HEK293 (cell line): Measurements from ENCODE around the gene TMEFF1.

Source experiments
- CTCF ChIA-PET: fragments of 350-600 bp; formaldehyde crosslinking; extraction: SDS; loops from one replicate; lab custom pipeline; 2021; ENCODE audit warnings: antibody characterized with exemption; lab: Yijun Ruan, JAX
- POLR2A ChIA-PET: fragments of 300-600 bp; formaldehyde crosslinking; extraction: SDS; loops from one replicate; lab custom pipeline; 2020; ENCODE audit warnings: antibody characterized with exemption, inconsistent platforms; lab: Yijun Ruan, JAX
- H3K27ac ChIP-seq: fragments of 200-500 bp; sonication (Bioruptor generic); 2 replicates; pipeline ENCODE4 v1.5.1; 2014; ENCODE audit warnings: low read depth, low read length, control low read depth, inconsistent platforms; ENCODE audit errors: extremely low read depth
- H3K36me3 ChIP-seq, 2 experiments: fragments of 200-500 bp in 1 of 2; sonication (Bioruptor generic) in 1 of 2; 1 replicate in 1 of 2; 2 replicates in 1 of 2; pipeline ENCODE4 v1.5.1; 2014 to 2017; ENCODE audit warnings: inconsistent platforms in 2 of 2, low read length in 2 of 2; ENCODE audit not compliant: control insufficient read depth in 2 of 2, insufficient read depth in 1 of 2
- H3K4me1 ChIP-seq: fragments of 200-500 bp; sonication (Bioruptor generic); 2 replicates; pipeline ENCODE4 v1.5.1; 2014; ENCODE audit warnings: mild to moderate bottlenecking, low read length, inconsistent platforms; ENCODE audit not compliant: control insufficient read depth, insufficient read depth
- H3K4me3 ChIP-seq: 2 replicates; pipeline ENCODE4 v1.5.1; 2011; ENCODE audit warnings: low read depth, mild to moderate bottlenecking, control low read depth, low read length, moderate library complexity
- H3K9me3 ChIP-seq: fragments of 200-500 bp; sonication (Bioruptor generic); 2 replicates; pipeline ENCODE4 v1.5.1; 2014; ENCODE audit warnings: low read depth, low read length, inconsistent platforms; ENCODE audit not compliant: control insufficient read depth, insufficient read depth
- EGR2 ChIP-seq: fragments of 450-650 bp; formaldehyde crosslinking; IDR thresholded peaks from 2 replicates; pipeline ENCODE4 v1.5.1; 2016; ENCODE audit warnings: low read depth, missing biosample characterization, missing genetic modification characterization
- TRIM28 ChIP-seq: IDR thresholded peaks from 2 replicates; pipeline ENCODE4 v1.6.1; 2011; ENCODE audit warnings: low read length, control low read depth, borderline replicate concordance
- ZFHX2 ChIP-seq: fragments of 450-650 bp; formaldehyde crosslinking; conservative IDR thresholded peaks from 2 replicates; pipeline ENCODE4 v1.5.1; 2016; ENCODE audit warnings: missing biosample characterization, missing genetic modification characterization
- ZNF140 ChIP-seq: fragments of 450-650 bp; formaldehyde crosslinking; IDR thresholded peaks from 2 replicates; pipeline ENCODE4 v1.5.1; 2016; ENCODE audit warnings: missing biosample characterization, missing genetic modification characterization
- ZNF175 ChIP-seq: fragments of 450-650 bp; formaldehyde crosslinking; IDR thresholded peaks from 2 replicates; pipeline ENCODE4 v1.5.1; 2016; ENCODE audit warnings: missing biosample characterization, missing genetic modification characterization
- ZNF19 ChIP-seq: fragments of 450-650 bp; formaldehyde crosslinking; IDR thresholded peaks from 2 replicates; pipeline ENCODE4; 2016; ENCODE audit warnings: missing biosample characterization, missing genetic modification characterization, low read depth
- ZNF391 ChIP-seq: fragments of 450-650 bp; formaldehyde crosslinking; IDR thresholded peaks from 2 replicates; pipeline ENCODE4 v1.5.1; 2016; ENCODE audit warnings: low read depth, missing biosample characterization, missing genetic modification characterization, borderline replicate concordance
- ZNF423 ChIP-seq: fragments of 450-650 bp; formaldehyde crosslinking; IDR thresholded peaks from 2 replicates; pipeline ENCODE4 v1.5.1; 2016; ENCODE audit warnings: missing biosample characterization, missing genetic modification characterization
- ZNF510 ChIP-seq: fragments of 450-650 bp; formaldehyde crosslinking; IDR thresholded peaks from 2 replicates; pipeline ENCODE4 v1.5.1; 2018; ENCODE audit warnings: mild to moderate bottlenecking, missing genetic modification characterization, missing biosample characterization; ENCODE audit not compliant: insufficient replicate concordance
- ZNF558 ChIP-seq: fragments of 450-650 bp; formaldehyde crosslinking; IDR thresholded peaks from 2 replicates; pipeline ENCODE4 v1.5.1; 2016; ENCODE audit warnings: missing biosample characterization, missing genetic modification characterization
- ZNF629 ChIP-seq: fragments of 450-650 bp; formaldehyde crosslinking; IDR thresholded peaks from 2 replicates; pipeline ENCODE4 v1.5.1; 2017; ENCODE audit warnings: missing biosample characterization, missing genetic modification characterization
- ZNF654 ChIP-seq: fragments of 450-650 bp; formaldehyde crosslinking; IDR thresholded peaks from 2 replicates; pipeline ENCODE4 v1.5.1; 2016; ENCODE audit warnings: low read depth, missing biosample characterization, missing genetic modification characterization
- ZNF660 ChIP-seq: fragments of 450-650 bp; IDR thresholded peaks from 2 replicates; pipeline ENCODE4 v1.5.1; 2018; ENCODE audit warnings: missing biosample characterization, mild to moderate bottlenecking, missing genetic modification characterization
- ZNF785 ChIP-seq: fragments of 450-650 bp; formaldehyde crosslinking; IDR thresholded peaks from 2 replicates; pipeline ENCODE4 v1.5.1; 2016; ENCODE audit warnings: missing biosample characterization, missing genetic modification characterization
- ZNF792 ChIP-seq: fragments of 450-650 bp; formaldehyde crosslinking; IDR thresholded peaks from 2 replicates; pipeline ENCODE4 v1.5.1; 2016; ENCODE audit warnings: missing biosample characterization, missing genetic modification characterization
- ZSCAN23 ChIP-seq: fragments of 450-650 bp; formaldehyde crosslinking; IDR thresholded peaks from 2 replicates; pipeline ENCODE4 v1.5.1; 2016; ENCODE audit warnings: missing biosample characterization, missing genetic modification characterization
- TF ChIP-seq, protein P1 (sequence below): fragments of 450-650 bp; formaldehyde crosslinking; IDR thresholded peaks from 2 replicates; pipeline ENCODE4 v1.5.1; 2016; ENCODE audit warnings: missing biosample characterization, missing genetic modification characterization
- TF ChIP-seq, protein P2 (sequence below): fragments of 450-650 bp; formaldehyde crosslinking; IDR thresholded peaks from 2 replicates; pipeline ENCODE4 v1.5.1; 2016; ENCODE audit warnings: missing biosample characterization, missing genetic modification characterization
- TF ChIP-seq, protein P3 (sequence below): fragments of 450-650 bp; formaldehyde crosslinking; conservative IDR thresholded peaks from 2 replicates; pipeline ENCODE4 v1.5.1; 2016; ENCODE audit warnings: low read depth, missing biosample characterization, missing genetic modification characterization

The TMEFF1 gene

DNA sequence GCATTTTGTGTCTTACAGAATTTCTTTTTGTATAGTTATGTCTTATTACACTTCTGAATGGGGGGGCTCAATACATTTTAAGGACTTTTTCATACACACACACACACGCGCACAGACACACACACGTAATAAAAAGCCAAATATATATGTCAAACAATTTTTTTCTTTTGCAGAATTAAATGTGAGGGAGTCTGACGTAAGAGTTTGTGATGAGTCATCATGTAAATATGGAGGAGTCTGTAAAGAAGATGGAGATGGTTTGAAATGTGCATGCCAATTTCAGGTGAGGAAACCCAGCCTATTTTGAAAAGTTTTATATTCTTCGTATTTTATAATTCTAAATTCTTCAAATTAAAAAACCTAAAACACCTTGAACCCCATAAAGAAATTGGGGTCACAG is 25.6 kb downstream of the TMEFF1 start:
- Histone ChIP-seq H3K9me3 (no peaks in the 10 kb centered on the region), H3K36me3 (peaks cover 0 to 5% of the 10 kb centered on the region in 2 experiments; a peak in 2 of 3 replicates), H3K27ac (no peak overlapping the region), H3K4me1 (no peaks in the 10 kb centered on the region), H3K4me3 (no peak overlapping the region)
- TF ChIP-seq ZNF629 (tag by site-specific recombination) = peak; percentile 23; the same call in 1 of the 2 replicates
- TF ChIP-seq EGR2 (tag by site-specific recombination) = no peak
- TF ChIP-seq ZNF510 = peak; percentile 32
- TF ChIP-seq ZFHX2 (tag by site-specific recombination) = no peak
- ChIA-PET CTCF (no interaction called here), POLR2A (no interaction called here)

GRCh38 chr9:100499460-100499859 is 26.5 kb downstream of the TMEFF1 start:
- POLR2A ChIA-PET = no interaction called here
- Histone ChIP-seq H3K36me3 (peaks cover 0 to 5% of the 10 kb centered on the region in 2 experiments; a peak in 2 of 3 replicates), H3K4me3 (no peak overlapping the region), H3K4me1 (no peaks in the 10 kb centered on the region)
- no peak for TF ChIP-seq ZNF19 (tag by site-specific recombination)
- no peak for TF ChIP-seq ZNF423 (tag by site-specific recombination)
- TF ChIP-seq, protein P1, sequence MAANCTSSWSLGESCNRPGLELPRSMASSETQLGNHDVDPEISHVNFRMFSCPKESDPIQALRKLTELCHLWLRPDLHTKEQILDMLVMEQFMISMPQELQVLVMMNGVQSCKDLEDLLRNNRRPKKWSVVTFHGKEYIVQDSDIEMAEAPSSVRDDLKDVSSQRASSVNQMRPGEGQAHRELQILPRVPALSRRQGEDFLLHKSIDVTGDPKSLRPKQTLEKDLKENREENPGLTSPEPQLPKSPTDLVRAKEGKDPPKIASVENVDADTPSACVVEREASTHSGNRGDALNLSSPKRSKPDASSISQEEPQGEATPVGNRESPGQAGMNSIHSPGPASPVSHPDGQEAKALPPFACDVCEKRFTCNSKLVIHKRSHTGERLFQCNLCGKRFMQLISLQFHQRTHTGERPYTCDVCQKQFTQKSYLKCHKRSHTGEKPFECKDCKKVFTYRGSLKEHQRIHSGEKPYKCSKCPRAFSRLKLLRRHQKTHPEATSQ (tag by site-specific recombination) = no peak
- no peak for TF ChIP-seq ZNF175 (tag by site-specific recombination)
- no peak for TF ChIP-seq ZNF391
- TF ChIP-seq ZNF792 (tag by site-specific recombination) = no peak
- no peak for TF ChIP-seq ZNF654
- no peak for TF ChIP-seq ZNF785 (tag by site-specific recombination)
- TF ChIP-seq TRIM28 = no peak
- TF ChIP-seq ZSCAN23 (tag by site-specific recombination) = no peak
- TF ChIP-seq ZNF558 (tag by site-specific recombination) = no peak
- TF ChIP-seq ZNF140 (tag by site-specific recombination) = no peak
- TF ChIP-seq, protein P2, sequence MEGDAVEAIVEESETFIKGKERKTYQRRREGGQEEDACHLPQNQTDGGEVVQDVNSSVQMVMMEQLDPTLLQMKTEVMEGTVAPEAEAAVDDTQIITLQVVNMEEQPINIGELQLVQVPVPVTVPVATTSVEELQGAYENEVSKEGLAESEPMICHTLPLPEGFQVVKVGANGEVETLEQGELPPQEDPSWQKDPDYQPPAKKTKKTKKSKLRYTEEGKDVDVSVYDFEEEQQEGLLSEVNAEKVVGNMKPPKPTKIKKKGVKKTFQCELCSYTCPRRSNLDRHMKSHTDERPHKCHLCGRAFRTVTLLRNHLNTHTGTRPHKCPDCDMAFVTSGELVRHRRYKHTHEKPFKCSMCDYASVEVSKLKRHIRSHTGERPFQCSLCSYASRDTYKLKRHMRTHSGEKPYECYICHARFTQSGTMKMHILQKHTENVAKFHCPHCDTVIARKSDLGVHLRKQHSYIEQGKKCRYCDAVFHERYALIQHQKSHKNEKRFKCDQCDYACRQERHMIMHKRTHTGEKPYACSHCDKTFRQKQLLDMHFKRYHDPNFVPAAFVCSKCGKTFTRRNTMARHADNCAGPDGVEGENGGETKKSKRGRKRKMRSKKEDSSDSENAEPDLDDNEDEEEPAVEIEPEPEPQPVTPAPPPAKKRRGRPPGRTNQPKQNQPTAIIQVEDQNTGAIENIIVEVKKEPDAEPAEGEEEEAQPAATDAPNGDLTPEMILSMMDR (tag by site-specific recombination) = no peak
- TF ChIP-seq, protein P3, sequence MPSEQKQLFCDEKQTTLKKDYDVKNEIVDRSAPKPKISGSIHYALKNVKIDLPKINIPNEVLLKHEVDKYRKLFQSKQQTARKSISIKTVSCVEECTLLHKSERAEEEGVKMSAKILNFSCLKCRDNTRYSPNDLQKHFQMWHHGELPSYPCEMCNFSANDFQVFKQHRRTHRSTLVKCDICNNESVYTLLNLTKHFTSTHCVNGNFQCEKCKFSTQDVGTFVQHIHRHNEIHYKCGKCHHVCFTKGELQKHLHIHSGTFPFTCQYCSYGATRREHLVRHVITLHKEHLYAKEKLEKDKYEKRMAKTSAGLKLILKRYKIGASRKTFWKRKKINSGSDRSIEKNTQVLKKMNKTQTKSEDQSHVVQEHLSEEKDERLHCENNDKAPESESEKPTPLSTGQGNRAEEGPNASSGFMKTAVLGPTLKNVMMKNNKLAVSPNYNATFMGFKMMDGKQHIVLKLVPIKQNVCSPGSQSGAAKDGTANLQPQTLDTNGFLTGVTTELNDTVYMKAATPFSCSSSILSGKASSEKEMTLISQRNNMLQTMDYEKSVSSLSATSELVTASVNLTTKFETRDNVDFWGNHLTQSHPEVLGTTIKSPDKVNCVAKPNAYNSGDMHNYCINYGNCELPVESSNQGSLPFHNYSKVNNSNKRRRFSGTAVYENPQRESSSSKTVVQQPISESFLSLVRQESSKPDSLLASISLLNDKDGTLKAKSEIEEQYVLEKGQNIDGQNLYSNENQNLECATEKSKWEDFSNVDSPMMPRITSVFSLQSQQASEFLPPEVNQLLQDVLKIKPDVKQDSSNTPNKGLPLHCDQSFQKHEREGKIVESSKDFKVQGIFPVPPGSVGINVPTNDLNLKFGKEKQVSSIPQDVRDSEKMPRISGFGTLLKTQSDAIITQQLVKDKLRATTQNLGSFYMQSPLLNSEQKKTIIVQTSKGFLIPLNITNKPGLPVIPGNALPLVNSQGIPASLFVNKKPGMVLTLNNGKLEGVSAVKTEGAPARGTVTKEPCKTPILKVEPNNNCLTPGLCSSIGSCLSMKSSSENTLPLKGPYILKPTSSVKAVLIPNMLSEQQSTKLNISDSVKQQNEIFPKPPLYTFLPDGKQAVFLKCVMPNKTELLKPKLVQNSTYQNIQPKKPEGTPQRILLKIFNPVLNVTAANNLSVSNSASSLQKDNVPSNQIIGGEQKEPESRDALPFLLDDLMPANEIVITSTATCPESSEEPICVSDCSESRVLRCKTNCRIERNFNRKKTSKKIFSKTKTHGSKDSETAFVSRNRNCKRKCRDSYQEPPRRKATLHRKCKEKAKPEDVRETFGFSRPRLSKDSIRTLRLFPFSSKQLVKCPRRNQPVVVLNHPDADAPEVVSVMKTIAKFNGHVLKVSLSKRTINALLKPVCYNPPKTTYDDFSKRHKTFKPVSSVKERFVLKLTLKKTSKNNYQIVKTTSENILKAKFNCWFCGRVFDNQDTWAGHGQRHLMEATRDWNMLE (tag by site-specific recombination) = no peak
- no peak for TF ChIP-seq ZNF660
- TF ChIP-seq, all 188 proteins: peak for 0
- CTCF ChIA-PET = interaction anchor here (0.6 to 0.7 kb wide), 3 partner anchors 14 to 77 kb away, joined by 3 to 4 read pairs (median 3); no protein-coding TSS in a partner anchor
- Histone ChIP-seq H3K27ac (no peak overlapping the region), H3K9me3 (no peaks in the 10 kb centered on the region)
